Measurements from ENCODE around the gene CLIC5.

The CLIC5 gene

GRCh38 chr6:45998524-45998923 is 17.1 kb downstream of the CLIC5 start:
- ATAC-seq (ENCODE audit: low read depth) (no peak), DNase-seq (ENCODE audit: low spot score in 2 of 2) (no peak)
- Mint-ChIP-seq H3K4me3 (no peak overlapping the region), H3K9me3 (no peaks in the 10 kb centered on the region), H3K4me1 (peaks cover 4% of the 10 kb centered on the region), H3K27me3 (no peaks in the 10 kb centered on the region), H3K36me3 (no peaks in the 10 kb centered on the region), H3K27ac (no peak overlapping the region)

GRCh38 chr6:45997875-45998506 is 17.7 kb downstream of the CLIC5 start:
- ATAC-seq (ENCODE audit: low read depth) (no peak), DNase-seq (ENCODE audit: low spot score in 2 of 2) (no peak)
- Mint-ChIP-seq H3K36me3 (no peaks in the 10 kb centered on the region), H3K4me1 (peaks cover 4% of the 10 kb centered on the region), H3K9me3 (no peaks in the 10 kb centered on the region), H3K27me3 (no peaks in the 10 kb centered on the region), H3K27ac (no peak overlapping the region), H3K4me3 (no peak overlapping the region)

- H3K27me3 Mint-ChIP-seq, result peaks cover 2% of the 10 kb centered on the region
- ATAC-seq (ENCODE audit: low read depth) (no peak), DNase-seq (ENCODE audit: low spot score in 2 of 2) (no peak)
- no peaks in the 10 kb centered on the region for H3K9me3 Mint-ChIP-seq
- peaks cover 1% of the 10 kb centered on the region for H3K36me3 Mint-ChIP-seq
- H3K27ac Mint-ChIP-seq, result no peak overlapping the region
- peaks cover 2% of the 10 kb centered on the region for H3K4me1 Mint-ChIP-seq
- no peak overlapping the region for H3K4me3 Mint-ChIP-seq
Measured at GRCh38 chr6:45991189-45991588, 24.5 kb downstream of the CLIC5 start.

GRCh38 chr6:45990162-45990561 is 25.5 kb downstream of the CLIC5 start:
- Mint-ChIP-seq H3K36me3 (peaks cover 1% of the 10 kb centered on the region), H3K4me3 (no peak overlapping the region), H3K27me3 (peaks cover 2% of the 10 kb centered on the region), H3K27ac (no peak overlapping the region), H3K9me3 (no peaks in the 10 kb centered on the region), H3K4me1 (peaks cover 2% of the 10 kb centered on the region)
- no peak for ATAC-seq (ENCODE audit: low read depth)
- no peak for DNase-seq (ENCODE audit: low spot score in 2 of 2)

- H3K4me1 Mint-ChIP-seq, result peaks cover 2% of the 10 kb centered on the region
- H3K36me3 Mint-ChIP-seq, result peaks cover 1% of the 10 kb centered on the region
- no peak for ATAC-seq (ENCODE audit: low read depth)
- no peak overlapping the region for H3K4me3 Mint-ChIP-seq
- no peaks in the 10 kb centered on the region for H3K9me3 Mint-ChIP-seq
- peaks cover 2% of the 10 kb centered on the region for H3K27me3 Mint-ChIP-seq
- no peak overlapping the region for H3K27ac Mint-ChIP-seq
- DNase-seq (ENCODE audit: low spot score in 2 of 2), result no peak
Measured at GRCh38 chr6:45988635-45989034, 27.0 kb downstream of the CLIC5 start.

GRCh38 chr6:45987856-45988255 is 27.8 kb downstream of the CLIC5 start:
- Mint-ChIP-seq H3K36me3 (peaks cover 1% of the 10 kb centered on the region), H3K27ac (no peak overlapping the region), H3K9me3 (no peaks in the 10 kb centered on the region), H3K4me3 (no peak overlapping the region), H3K27me3 (peaks cover 2% of the 10 kb centered on the region), H3K4me1 (peaks cover 2% of the 10 kb centered on the region)
- DNase-seq (ENCODE audit: low spot score in 2 of 2), result no peak
- ATAC-seq (ENCODE audit: low read depth), result no peak

- H3K4me3 Mint-ChIP-seq, result no peak overlapping the region
- H3K27ac Mint-ChIP-seq, result no peak overlapping the region
- H3K9me3 Mint-ChIP-seq, result no peaks in the 10 kb centered on the region
- peaks cover 2% of the 10 kb centered on the region for H3K27me3 Mint-ChIP-seq
- peaks cover 4% of the 10 kb centered on the region for H3K36me3 Mint-ChIP-seq
- H3K4me1 Mint-ChIP-seq, result no peaks in the 10 kb centered on the region
- no peak for DNase-seq (ENCODE audit: low spot score in 2 of 2)
- ATAC-seq (ENCODE audit: low read depth), result no peak
Measured at GRCh38 chr6:45986746-45987274, 28.9 kb downstream of the CLIC5 start.

GRCh38 chr6:45984788-45985425 is 30.8 kb downstream of the CLIC5 start:
- Mint-ChIP-seq H3K36me3 (peaks cover 4% of the 10 kb centered on the region), H3K9me3 (no peaks in the 10 kb centered on the region), H3K4me3 (no peak overlapping the region), H3K27me3 (peaks cover 2% of the 10 kb centered on the region), H3K4me1 (no peaks in the 10 kb centered on the region), H3K27ac (no peak overlapping the region)
- DNase-seq (ENCODE audit: low spot score in 2 of 2), result no peak
- no peak for ATAC-seq (ENCODE audit: low read depth)

GRCh38 chr6:45984347-45984746 is 31.3 kb downstream of the CLIC5 start:
- Mint-ChIP-seq H3K27me3 (no peaks in the 10 kb centered on the region), H3K36me3 (peaks cover 3% of the 10 kb centered on the region), H3K9me3 (no peaks in the 10 kb centered on the region), H3K4me3 (no peak overlapping the region), H3K4me1 (no peaks in the 10 kb centered on the region), H3K27ac (no peak overlapping the region)
- DNase-seq (ENCODE audit: low spot score in 2 of 2) (no peak), ATAC-seq (ENCODE audit: low read depth) (no peak)

GRCh38 chr6:45983062-45983461 is 32.6 kb downstream of the CLIC5 start:
- Mint-ChIP-seq H3K27me3 (no peaks in the 10 kb centered on the region), H3K36me3 (peaks cover 3% of the 10 kb centered on the region), H3K4me3 (no peak overlapping the region), H3K4me1 (no peaks in the 10 kb centered on the region), H3K27ac (no peak overlapping the region), H3K9me3 (no peaks in the 10 kb centered on the region)
- no peak for ATAC-seq (ENCODE audit: low read depth)
- no peak for DNase-seq (ENCODE audit: low spot score in 2 of 2)

- Mint-ChIP-seq H3K27me3 (no peaks in the 10 kb centered on the region), H3K36me3 (peaks cover 3% of the 10 kb centered on the region), H3K4me3 (no peak overlapping the region), H3K4me1 (no peaks in the 10 kb centered on the region), H3K9me3 (no peaks in the 10 kb centered on the region), H3K27ac (no peak overlapping the region)
- ATAC-seq (ENCODE audit: low read depth) (no peak), DNase-seq (ENCODE audit: low spot score in 2 of 2) (no peak)
Measured at GRCh38 chr6:45982280-45983036, 33.2 kb downstream of the CLIC5 start.

- Mint-ChIP-seq H3K4me1 (no peaks in the 10 kb centered on the region), H3K4me3 (no peak overlapping the region), H3K36me3 (peaks cover 3% of the 10 kb centered on the region), H3K9me3 (no peaks in the 10 kb centered on the region), H3K27me3 (no peaks in the 10 kb centered on the region), H3K27ac (no peak overlapping the region)
- DNase-seq (ENCODE audit: low spot score in 2 of 2) (no peak), ATAC-seq (ENCODE audit: low read depth) (no peak)
Measured at GRCh38 chr6:45981046-45981445, 34.6 kb downstream of the CLIC5 start.

GRCh38 chr6:45979311-45979710 is 36.3 kb downstream of the CLIC5 start:
- no peak overlapping the region for H3K4me3 Mint-ChIP-seq
- H3K27ac Mint-ChIP-seq, result no peak overlapping the region
- peaks cover 4% of the 10 kb centered on the region for H3K36me3 Mint-ChIP-seq
- DNase-seq (ENCODE audit: low spot score in 2 of 2) (no peak), ATAC-seq (ENCODE audit: low read depth) (no peak)
- H3K4me1 Mint-ChIP-seq, result no peaks in the 10 kb centered on the region
- H3K27me3 Mint-ChIP-seq, result no peaks in the 10 kb centered on the region
- peaks cover 2% of the 10 kb centered on the region for H3K9me3 Mint-ChIP-seq

- no peak for DNase-seq (ENCODE audit: low spot score in 2 of 2)
- no peak overlapping the region for H3K4me3 Mint-ChIP-seq
- H3K27ac Mint-ChIP-seq, result no peak overlapping the region
- H3K4me1 Mint-ChIP-seq, result peaks cover 6% of the 10 kb centered on the region
- H3K36me3 Mint-ChIP-seq, result peaks cover 2% of the 10 kb centered on the region
- no peaks in the 10 kb centered on the region for H3K27me3 Mint-ChIP-seq
- H3K9me3 Mint-ChIP-seq, result peaks cover 2% of the 10 kb centered on the region
- no peak for ATAC-seq (ENCODE audit: low read depth)
Measured at GRCh38 chr6:45974596-45974995, 41.1 kb downstream of the CLIC5 start.
